NCI-H1105 (cell line): ENCODE results near the gene FAAP100.

Experiments
- DNase-seq: peaks from one replicate; lab custom pipeline; 2025; lab: John Stamatoyannopoulos, UW

Gene FAAP100

GRCh38 chr17:81577278-81578000 is 25.3 kb upstream of the FAAP100 start:
- no peak for DNase-seq

GRCh38 chr17:81576621-81577277 is 24.6 kb upstream of the FAAP100 start:
- DNase-seq = no peak

- no peak for DNase-seq
Observed at GRCh38 chr17:81575836-81576235, 23.7 kb upstream of the FAAP100 start.

- DNase-seq = no peak
Observed at GRCh38 chr17:81574643-81574956, 22.4 kb upstream of the FAAP100 start.

- no peak for DNase-seq
Observed at GRCh38 chr17:81573794-81574642, 21.9 kb upstream of the FAAP100 start.

GRCh38 chr17:81572563-81573168 is 20.5 kb upstream of the FAAP100 start:
- no peak for DNase-seq

- no peak for DNase-seq
Observed at GRCh38 chr17:81570964-81571363, 18.8 kb upstream of the FAAP100 start.

- DNase-seq = no peak
Observed at GRCh38 chr17:81569986-81570514, 17.9 kb upstream of the FAAP100 start.

- no peak for DNase-seq
Observed at GRCh38 chr17:81568416-81568815, 16.3 kb upstream of the FAAP100 start.

- DNase-seq = no peak
Observed at GRCh38 chr17:81567191-81567590, 15.0 kb upstream of the FAAP100 start.

- peak; percentile 82 for DNase-seq
Observed at GRCh38 chr17:81566461-81567126, 14.4 kb upstream of the FAAP100 start.

GRCh38 chr17:81565231-81565630 is 13.1 kb upstream of the FAAP100 start:
- no peak for DNase-seq

GRCh38 chr17:81564778-81565177 is 12.6 kb upstream of the FAAP100 start:
- no peak for DNase-seq

GRCh38 chr17:81563861-81564586 is 11.9 kb upstream of the FAAP100 start:
- DNase-seq = no peak

GRCh38 chr17:81561494-81561885 is 9.3 kb upstream of the FAAP100 start:
- no peak for DNase-seq

GRCh38 chr17:81558941-81559806 is 7.0 kb upstream of the FAAP100 start:
- DNase-seq = no peak

- no peak for DNase-seq
Observed at GRCh38 chr17:81558115-81558468, 5.9 kb upstream of the FAAP100 start.

GRCh38 chr17:81557276-81558114 is 5.3 kb upstream of the FAAP100 start:
- no peak for DNase-seq

GRCh38 chr17:81556863-81557262 is 4.7 kb upstream of the FAAP100 start:
- no peak for DNase-seq
